ENCODE measurements around the gene LIN9.
"Not testable (repeated sequence)": the region's sequence is repeated elsewhere in the genome, so short reads cannot be mapped to it uniquely, and the experiment has no call there.

Gene LIN9

GRCh38 chr1:226215239-226215638 lies 93.7 kb downstream of the LIN9 start:
- Mint-ChIP-seq H3K9me3 (no peaks in the 10 kb centered on the region), H3K4me1 (no peaks in the 10 kb centered on the region), H3K36me3 (ENCODE audit: insufficient read depth) (no peaks in the 10 kb centered on the region), H3K27ac (ENCODE audit: low read depth) (no peak overlapping the region), H3K27me3 (peaks cover 7% of the 10 kb centered on the region), H3K4me3 (no peak overlapping the region)
- no peak for DNase-seq (ENCODE audit: low spot score in 2 of 2)
- no peak for ATAC-seq (replicated peaks; ENCODE audit: extremely low read depth, poor library complexity, severe bottlenecking)

DNA sequence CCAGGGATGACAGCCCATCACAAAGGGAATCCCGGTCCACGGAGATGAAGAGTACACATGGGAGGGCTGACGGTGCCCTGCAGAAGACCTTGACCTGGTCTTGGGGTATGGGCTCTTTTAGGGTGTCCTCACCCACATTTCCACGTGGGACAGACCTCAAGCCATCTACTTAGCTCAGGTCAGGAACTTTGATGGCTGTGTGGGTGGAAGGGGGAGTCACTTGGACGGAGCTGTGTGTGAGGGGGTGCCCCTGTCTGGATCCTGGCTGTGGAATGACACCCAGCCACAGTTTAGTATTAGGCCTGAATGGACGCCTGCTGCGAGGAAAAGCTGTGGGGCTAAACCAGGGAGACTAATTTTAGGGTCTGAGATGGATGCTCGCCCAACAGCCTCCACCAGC lies 96.4 kb downstream of the LIN9 start:
- Mint-ChIP-seq H3K4me1 (no peaks in the 10 kb centered on the region), H3K36me3 (ENCODE audit: insufficient read depth) (no peaks in the 10 kb centered on the region), H3K27me3 (no peaks in the 10 kb centered on the region), H3K4me3 (no peak overlapping the region), H3K9me3 (no peaks in the 10 kb centered on the region), H3K27ac (ENCODE audit: low read depth) (no peak overlapping the region)
- DNase-seq (ENCODE audit: low spot score in 2 of 2) (no peak), ATAC-seq (replicated peaks; ENCODE audit: extremely low read depth, poor library complexity, severe bottlenecking) (no peak)

DNA sequence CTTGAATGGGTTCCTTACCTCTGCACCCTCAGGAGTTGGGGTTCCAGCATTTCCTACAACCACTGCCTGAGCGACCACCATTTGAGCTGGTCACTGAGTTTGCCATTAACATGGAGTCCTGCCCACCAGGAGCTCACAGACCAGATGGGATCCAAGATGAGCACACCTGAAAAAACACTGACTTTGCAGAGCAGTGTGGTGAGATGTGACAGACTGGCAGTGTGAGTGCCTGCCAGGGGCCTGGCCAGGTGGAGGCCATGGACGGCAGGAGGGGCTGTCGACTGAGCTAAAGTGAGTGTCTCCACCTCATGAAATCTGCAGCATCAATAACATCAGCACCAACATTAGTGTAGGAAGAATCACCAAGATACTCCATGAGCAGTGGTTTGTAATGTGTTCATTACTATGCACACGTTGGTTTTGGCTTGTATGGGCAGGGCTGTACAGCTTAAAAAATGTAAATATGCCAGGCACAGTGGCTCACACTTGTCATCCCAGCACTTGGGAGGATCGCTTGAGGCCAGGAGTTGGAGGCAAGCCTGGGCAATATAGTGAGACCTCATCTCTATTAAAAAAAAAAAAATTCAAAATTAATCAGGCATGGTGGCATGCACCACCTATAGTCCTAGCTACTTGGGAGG lies 97.7 kb downstream of the LIN9 start:
- Mint-ChIP-seq H3K36me3 (ENCODE audit: insufficient read depth) (no peaks in the 10 kb centered on the region), H3K27ac (ENCODE audit: low read depth) (no peak overlapping the region), H3K4me3 (no peak overlapping the region), H3K4me1 (no peaks in the 10 kb centered on the region), H3K27me3 (no peaks in the 10 kb centered on the region), H3K9me3 (no peaks in the 10 kb centered on the region)
- no peak for DNase-seq (ENCODE audit: low spot score in 2 of 2)
- ATAC-seq (replicated peaks; ENCODE audit: extremely low read depth, poor library complexity, severe bottlenecking), result no peak

DNA sequence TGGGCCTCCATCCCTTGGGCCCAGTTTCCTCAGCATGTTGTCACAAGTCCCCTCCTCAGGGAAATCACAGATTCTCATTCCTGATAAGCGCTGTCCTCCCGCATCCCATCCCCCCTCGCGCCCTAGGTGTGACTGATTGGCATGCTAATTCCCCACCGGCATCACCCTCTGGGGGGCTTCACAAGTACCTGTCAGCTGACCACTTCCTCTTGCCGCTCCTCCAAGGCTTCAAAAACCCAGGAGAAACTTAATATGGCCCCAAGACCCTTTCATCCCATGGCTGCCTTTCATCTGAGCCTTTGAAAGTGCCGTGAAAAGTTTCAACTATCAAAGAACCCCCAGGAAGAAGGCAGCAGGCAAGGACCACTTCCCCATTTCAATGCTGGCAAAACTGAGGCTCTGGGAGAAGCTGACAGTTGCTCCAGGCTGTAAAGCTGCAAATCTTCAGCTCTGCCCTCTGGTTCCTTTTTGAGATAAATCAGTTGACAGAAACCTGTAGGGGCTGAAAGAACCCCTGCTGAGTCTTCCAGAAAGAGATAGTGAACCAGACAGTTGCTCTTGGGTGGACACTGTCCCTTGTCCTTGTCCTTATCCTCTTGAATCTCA lies 98.3 kb downstream of the LIN9 start:
- no peak for ATAC-seq (replicated peaks; ENCODE audit: extremely low read depth, poor library complexity, severe bottlenecking)
- no peak for DNase-seq (ENCODE audit: low spot score in 2 of 2)
- Mint-ChIP-seq H3K27me3 (no peaks in the 10 kb centered on the region), H3K9me3 (no peaks in the 10 kb centered on the region), H3K36me3 (ENCODE audit: insufficient read depth) (no peaks in the 10 kb centered on the region), H3K4me3 (no peak overlapping the region), H3K27ac (ENCODE audit: low read depth) (no peak overlapping the region), H3K4me1 (no peaks in the 10 kb centered on the region)

GRCh38 chr1:226209307-226210059 lies 99.5 kb downstream of the LIN9 start:
- H3K36me3 Mint-ChIP-seq (ENCODE audit: insufficient read depth), result no peaks in the 10 kb centered on the region
- ATAC-seq (replicated peaks; ENCODE audit: extremely low read depth, poor library complexity, severe bottlenecking), result no peak
- no peaks in the 10 kb centered on the region for H3K9me3 Mint-ChIP-seq
- H3K4me1 Mint-ChIP-seq, result no peaks in the 10 kb centered on the region
- no peak for DNase-seq (ENCODE audit: low spot score in 2 of 2)
- no peaks in the 10 kb centered on the region for H3K27me3 Mint-ChIP-seq
- H3K27ac Mint-ChIP-seq (ENCODE audit: low read depth), result no peak overlapping the region
- no peak overlapping the region for H3K4me3 Mint-ChIP-seq

GRCh38 chr1:226207048-226207447 lies 101.9 kb downstream of the LIN9 start:
- DNase-seq (ENCODE audit: low spot score in 2 of 2), result no peak
- H3K4me1 Mint-ChIP-seq, result no peaks in the 10 kb centered on the region
- H3K9me3 Mint-ChIP-seq, result no peaks in the 10 kb centered on the region
- H3K27me3 Mint-ChIP-seq, result no peaks in the 10 kb centered on the region
- no peak overlapping the region for H3K27ac Mint-ChIP-seq (ENCODE audit: low read depth)
- ATAC-seq (replicated peaks; ENCODE audit: extremely low read depth, poor library complexity, severe bottlenecking), result no peak
- no peak overlapping the region for H3K4me3 Mint-ChIP-seq
- H3K36me3 Mint-ChIP-seq (ENCODE audit: insufficient read depth), result no peaks in the 10 kb centered on the region

- ATAC-seq (replicated peaks; ENCODE audit: extremely low read depth, poor library complexity, severe bottlenecking) (no peak), DNase-seq (ENCODE audit: low spot score in 2 of 2) (no peak)
- no peaks in the 10 kb centered on the region for H3K36me3 Mint-ChIP-seq (ENCODE audit: insufficient read depth)
Observed at GRCh38 chr1:226204198-226204597, 104.8 kb downstream of the LIN9 start.

DNA sequence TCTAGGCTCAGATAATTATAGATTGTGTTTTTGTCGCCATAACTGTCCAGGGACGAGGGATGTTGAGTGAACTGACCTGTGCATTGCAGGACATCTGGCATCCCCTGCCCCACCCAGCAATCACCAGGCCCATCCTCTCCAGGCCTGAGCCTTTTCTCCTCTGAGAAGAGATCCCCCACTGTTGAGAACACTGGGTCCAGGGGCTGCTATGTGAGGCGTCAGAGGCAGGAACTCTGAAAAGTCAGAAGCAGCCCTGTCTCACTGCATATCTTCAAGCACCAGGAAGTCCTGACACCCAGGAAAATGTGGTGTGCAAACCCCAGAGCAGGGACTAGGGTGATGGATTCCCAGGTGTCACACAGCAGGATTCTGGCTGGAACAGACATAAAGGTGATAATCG lies 105.3 kb downstream of the LIN9 start:
- DNase-seq (ENCODE audit: low spot score in 2 of 2) (no peak), ATAC-seq (replicated peaks; ENCODE audit: extremely low read depth, poor library complexity, severe bottlenecking) (no peak)
- H3K27ac Mint-ChIP-seq (ENCODE audit: low read depth), result no peak overlapping the region
- no peaks in the 10 kb centered on the region for H3K4me1 Mint-ChIP-seq
- no peak overlapping the region for H3K4me3 Mint-ChIP-seq
- no peaks in the 10 kb centered on the region for H3K9me3 Mint-ChIP-seq
- peaks cover 11% of the 10 kb centered on the region for H3K27me3 Mint-ChIP-seq
- no peaks in the 10 kb centered on the region for H3K36me3 Mint-ChIP-seq (ENCODE audit: insufficient read depth)

More at GRCh38 chr1:226204198-226204597, 104.8 kb downstream of the LIN9 start:
- Mint-ChIP-seq H3K27ac (ENCODE audit: low read depth) (no peak overlapping the region), H3K9me3 (no peaks in the 10 kb centered on the region), H3K27me3 (peaks cover 11% of the 10 kb centered on the region), H3K4me3 (no peak overlapping the region), H3K4me1 (no peaks in the 10 kb centered on the region)

GRCh38 chr1:226203240-226203639 lies 105.7 kb downstream of the LIN9 start:
- H3K27me3 Mint-ChIP-seq, result peaks cover 11% of the 10 kb centered on the region
- ATAC-seq (replicated peaks; ENCODE audit: extremely low read depth, poor library complexity, severe bottlenecking) (no peak), DNase-seq (ENCODE audit: low spot score in 2 of 2) (no peak)
- H3K27ac Mint-ChIP-seq (ENCODE audit: low read depth), result no peak overlapping the region
- no peaks in the 10 kb centered on the region for H3K36me3 Mint-ChIP-seq (ENCODE audit: insufficient read depth)
- H3K9me3 Mint-ChIP-seq, result no peaks in the 10 kb centered on the region
- no peak overlapping the region for H3K4me3 Mint-ChIP-seq
- H3K4me1 Mint-ChIP-seq, result no peaks in the 10 kb centered on the region

- H3K27me3 Mint-ChIP-seq, result peaks cover 11% of the 10 kb centered on the region
- not testable (repeated sequence) for DNase-seq (ENCODE audit: low spot score in 2 of 2); H3K27ac Mint-ChIP-seq (ENCODE audit: low read depth); H3K4me1 Mint-ChIP-seq; H3K4me3 Mint-ChIP-seq; H3K36me3 Mint-ChIP-seq (ENCODE audit: insufficient read depth); ATAC-seq (replicated peaks; ENCODE audit: extremely low read depth, poor library complexity, severe bottlenecking); H3K9me3 Mint-ChIP-seq
Observed at GRCh38 chr1:226202666-226203065, 106.3 kb downstream of the LIN9 start.

GRCh38 chr1:226202246-226202645 lies 106.7 kb downstream of the LIN9 start:
- Mint-ChIP-seq H3K4me1 (peaks cover under 1% of the 10 kb centered on the region), H3K27me3 (peaks cover 11% of the 10 kb centered on the region), H3K27ac (ENCODE audit: low read depth) (no peak overlapping the region), H3K36me3 (ENCODE audit: insufficient read depth) (no peaks in the 10 kb centered on the region), H3K4me3 (no peak overlapping the region), H3K9me3 (no peaks in the 10 kb centered on the region)
- DNase-seq (ENCODE audit: low spot score in 2 of 2) (no peak), ATAC-seq (replicated peaks; ENCODE audit: extremely low read depth, poor library complexity, severe bottlenecking) (no peak)

DNA sequence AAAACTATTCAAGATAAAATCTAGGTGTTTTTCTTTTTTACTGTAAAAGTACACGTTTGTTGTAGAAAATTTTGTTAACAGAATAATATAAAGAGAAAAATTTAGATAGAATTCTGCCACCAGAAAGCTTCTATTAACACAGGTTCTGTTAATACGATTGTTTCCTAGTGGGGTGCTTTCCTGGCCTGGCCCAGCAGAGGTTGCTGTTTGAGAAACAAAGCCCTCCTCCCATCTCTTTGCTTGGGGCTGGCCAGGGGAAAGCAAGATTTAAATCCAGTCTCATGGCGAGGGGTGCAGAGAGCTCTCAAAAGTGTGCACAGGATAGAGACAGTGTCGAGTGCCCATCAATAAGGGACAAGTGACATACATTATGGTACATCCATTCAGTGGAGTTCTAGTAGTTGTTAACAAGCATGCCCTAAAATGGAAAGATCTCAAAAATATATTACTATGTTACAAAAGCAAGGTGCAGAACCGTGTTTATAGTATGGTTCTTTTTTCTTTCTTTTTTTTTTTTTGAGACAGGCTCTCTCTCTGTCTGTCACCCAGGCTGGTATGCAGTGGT lies 107.9 kb downstream of the LIN9 start:
- no peak overlapping the region for H3K4me3 Mint-ChIP-seq
- H3K36me3 Mint-ChIP-seq (ENCODE audit: insufficient read depth), result no peaks in the 10 kb centered on the region
- DNase-seq (ENCODE audit: low spot score in 2 of 2) (no peak), ATAC-seq (replicated peaks; ENCODE audit: extremely low read depth, poor library complexity, severe bottlenecking) (no peak)
- H3K9me3 Mint-ChIP-seq, result no peaks in the 10 kb centered on the region
- peaks cover 6% of the 10 kb centered on the region for H3K4me1 Mint-ChIP-seq
- peaks cover 11% of the 10 kb centered on the region for H3K27me3 Mint-ChIP-seq
- no peak overlapping the region for H3K27ac Mint-ChIP-seq (ENCODE audit: low read depth)

DNA sequence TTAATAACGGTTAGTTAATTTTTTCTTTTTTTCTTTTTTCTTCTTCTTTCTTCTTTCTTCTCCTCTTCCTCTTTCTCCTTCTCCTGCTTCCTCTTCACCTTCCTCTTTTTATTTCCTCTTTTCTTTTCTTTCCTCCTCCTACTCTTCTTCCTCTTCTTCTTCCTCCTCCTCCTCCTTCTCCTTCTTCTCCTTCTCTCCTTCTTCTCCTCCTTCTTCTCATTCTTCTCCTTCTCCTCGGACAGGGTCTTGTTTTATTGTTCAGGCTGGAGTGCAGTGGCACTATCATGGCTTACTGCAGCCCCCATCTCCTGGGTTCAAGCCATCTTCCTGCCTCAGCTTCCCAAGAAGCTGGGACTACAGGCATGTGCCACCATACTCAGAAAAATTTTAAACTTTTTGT lies 109.0 kb downstream of the LIN9 start:
- H3K27me3 Mint-ChIP-seq, result peaks cover 11% of the 10 kb centered on the region
- DNase-seq (ENCODE audit: low spot score in 2 of 2) (no peak), ATAC-seq (replicated peaks; ENCODE audit: extremely low read depth, poor library complexity, severe bottlenecking) (no peak)
- H3K36me3 Mint-ChIP-seq (ENCODE audit: insufficient read depth), result no peaks in the 10 kb centered on the region
- peaks cover 6% of the 10 kb centered on the region for H3K4me1 Mint-ChIP-seq
- H3K9me3 Mint-ChIP-seq, result no peaks in the 10 kb centered on the region
- peak overlapping the region; percentile 14 for H3K27ac Mint-ChIP-seq (ENCODE audit: low read depth)
- no peak overlapping the region for H3K4me3 Mint-ChIP-seq

Data from central memory CD8-positive, alpha-beta T cell (primary cell).